ENCODE measurements around the gene CNTNAP5. TPM values are rescaled to one million over a fixed set of nuclear protein-coding genes. Genes with fewer than 3 reads are reported as not detected.
A peak's percentile ranks its signal among the peaks of the same experiment; 100 is the strongest.

The CNTNAP5 gene
- total and polyA plus RNA-seq, 2 of the 8 experiments (the other 6 are each of a cell fraction or from before 2014, with no cell fraction given), result 0.11 to 0.76 TPM

DNA sequence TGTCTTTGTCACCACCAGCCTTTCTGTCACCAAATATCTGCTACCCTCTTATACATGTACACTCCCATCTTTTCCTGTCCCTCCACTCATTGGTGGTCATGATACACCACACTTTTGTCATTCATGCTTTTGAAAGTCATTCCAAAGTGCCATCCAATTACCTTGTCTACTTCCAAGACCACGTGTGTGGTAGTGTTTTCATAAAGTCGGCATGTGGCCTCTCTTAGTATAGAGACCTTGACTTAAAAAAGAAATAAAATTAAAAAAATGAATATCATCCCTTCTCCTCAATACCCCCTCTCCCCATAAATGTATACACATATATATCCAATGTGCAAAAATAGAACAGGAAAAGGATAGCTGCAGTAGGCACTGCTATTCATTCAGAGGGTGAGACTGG lies 271.4 kb downstream of the CNTNAP5 start:
- Histone ChIP-seq H2BK15ac (ENCODE audit: low read length) (no peak overlapping the region), H3K14ac (ENCODE audit: insufficient read length) (no peak overlapping the region), H3K4me2 (ENCODE audit: insufficient read depth in 1 of 2, low read depth in 2 of 2, low read length in 2 of 2) (no peak overlapping the region), H3K4me3 (ENCODE audit: extremely low read depth in 1 of 4, insufficient read depth in 2 of 4, low read depth in 3 of 4, low read length in 4 of 4) (no peak overlapping the region), H2BK12ac (ENCODE audit: low read depth, low read length) (no peak overlapping the region), H3K4me1 (replicated peaks in 1 of 4; ENCODE audit: control insufficient read depth in 3 of 4, insufficient read depth in 4 of 4, low read length in 3 of 4) (peaks cover 0 to 3% (median 0%) of the 10 kb centered on the region in 4 experiments; a peak in 1 of 7 replicates), H2BK5ac (ENCODE audit: low read depth, low read length) (no peak overlapping the region), H4K20me1 (replicated peaks in 1 of 2; ENCODE audit: control insufficient read depth in 1 of 2, insufficient read depth in 2 of 2, low read length in 2 of 2) (no peaks in the 10 kb centered on the region), H3K9ac (replicated peaks in 1 of 4; ENCODE audit: extremely low read depth in 1 of 4, low read depth in 3 of 4, low read length in 3 of 4) (no peak overlapping the region), H3K27me3 (replicated peaks in 1 of 4; ENCODE audit: control insufficient read depth in 3 of 4, extremely low read depth in 1 of 4, insufficient read depth in 3 of 4, low read length in 3 of 4) (no peaks in the 10 kb centered on the region), H4K91ac (replicated peaks; ENCODE audit: insufficient read length, low read length) (no peak overlapping the region), H3K4ac (replicated peaks; ENCODE audit: insufficient read length, low read depth, low read length) (no peak overlapping the region), H3K27ac (ENCODE audit: low read depth, low read length) (no peak overlapping the region), H3K23me2 (ENCODE audit: low read depth, low read length) (no peaks in the 10 kb centered on the region), H3K56ac (replicated peaks; ENCODE audit: insufficient read length, low read depth, low read length) (no peak overlapping the region), H3K79me1 (ENCODE audit: low read depth, low read length) (no peaks in the 10 kb centered on the region), H4K8ac (ENCODE audit: extremely low read depth, insufficient read depth, low read length) (no peak overlapping the region), H3K18ac (ENCODE audit: extremely low read depth, low read length) (no peak overlapping the region), H3K79me2 (ENCODE audit: control insufficient read depth in 1 of 2, insufficient read depth in 2 of 2, low read length in 2 of 2) (no peaks in the 10 kb centered on the region), H3K23ac (ENCODE audit: insufficient read length) (no peak overlapping the region), H4K5ac (ENCODE audit: insufficient read length, low read depth, low read length) (no peak overlapping the region), H2AK5ac (ENCODE audit: low read depth, low read length) (no peak overlapping the region), H2BK20ac (ENCODE audit: low read length) (no peak overlapping the region), H2BK120ac (replicated peaks; ENCODE audit: low read depth, low read length) (no peak overlapping the region), H2AFZ (ENCODE audit: low read length) (0 out of 2 replicates have a peak overlapping the region, but pooled peaks have one; percentile 73), H3K9me3 (ENCODE audit: insufficient read depth in 2 of 2, low read depth in 1 of 2, low read length in 1 of 2) (no peaks in the 10 kb centered on the region), H3K36me3 (ENCODE audit: control insufficient read depth in 2 of 4, insufficient read depth in 4 of 4, low read length in 3 of 4) (no peaks in the 10 kb centered on the region)
- ChIA-PET CTCF (ENCODE audit: partially characterized antibody) (no interaction called here), POLR2A (ENCODE audit: partially characterized antibody) (no interaction called here)
- FAIRE-seq (no peak), DNase-seq (ENCODE audit: low read depth in 1 of 2, low spot score in 2 of 2) (no peak)
- TF ChIP-seq POU5F1 (IDR thresholded peaks at IDR 0.05; ENCODE audit: low read depth, low read length) (no peak), SUZ12 (IDR thresholded peaks at IDR 0.05; ENCODE audit: low read length) (no peak)
- WGBS, 2 experiments (ENCODE audit: extremely low coverage in 1 of 2, insufficient coverage in 1 of 2, insufficient read length in 1 of 2, insufficient replicate concordance in 2 of 2, low coverage in 1 of 2, low lambda C conversion rate in 2 of 2, missing lambda C conversion rate in 1 of 2), result 65% methylated on average over 2 of the region's 2 CpGs; no CpG with 5 or more reads in 1 of the 2 experiments

Measured in H1 (cell line).